ENCODE results near the gene SLC36A4. TPM values are rescaled to one million over a fixed set of nuclear protein-coding genes. Genes with fewer than 3 reads are reported as not detected.

SLC36A4 gene
- total RNA-seq, 4 donors from 2014 or later, result 17.5 to 51.5 (median 30.2) TPM

DNA sequence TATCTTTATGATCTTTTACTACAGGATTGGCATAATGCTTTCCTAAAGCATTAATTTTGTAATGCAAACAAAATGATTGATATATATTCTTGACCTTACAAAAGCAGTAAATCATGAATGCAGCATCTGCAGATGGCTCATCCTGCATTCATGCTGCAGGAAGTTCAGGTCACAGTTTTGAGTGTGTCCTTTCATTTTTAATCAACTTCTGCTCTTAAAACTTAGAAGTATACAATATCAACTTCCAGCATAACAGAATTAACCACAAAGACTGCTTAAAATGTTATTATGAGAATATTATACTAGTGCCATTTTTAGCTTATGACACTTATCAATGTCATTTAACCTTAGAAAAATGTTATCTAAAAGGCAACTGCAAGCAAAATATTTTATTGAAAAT, 54.0 kb downstream of the SLC36A4 start:
- TF ChIP-seq, protein P1, sequence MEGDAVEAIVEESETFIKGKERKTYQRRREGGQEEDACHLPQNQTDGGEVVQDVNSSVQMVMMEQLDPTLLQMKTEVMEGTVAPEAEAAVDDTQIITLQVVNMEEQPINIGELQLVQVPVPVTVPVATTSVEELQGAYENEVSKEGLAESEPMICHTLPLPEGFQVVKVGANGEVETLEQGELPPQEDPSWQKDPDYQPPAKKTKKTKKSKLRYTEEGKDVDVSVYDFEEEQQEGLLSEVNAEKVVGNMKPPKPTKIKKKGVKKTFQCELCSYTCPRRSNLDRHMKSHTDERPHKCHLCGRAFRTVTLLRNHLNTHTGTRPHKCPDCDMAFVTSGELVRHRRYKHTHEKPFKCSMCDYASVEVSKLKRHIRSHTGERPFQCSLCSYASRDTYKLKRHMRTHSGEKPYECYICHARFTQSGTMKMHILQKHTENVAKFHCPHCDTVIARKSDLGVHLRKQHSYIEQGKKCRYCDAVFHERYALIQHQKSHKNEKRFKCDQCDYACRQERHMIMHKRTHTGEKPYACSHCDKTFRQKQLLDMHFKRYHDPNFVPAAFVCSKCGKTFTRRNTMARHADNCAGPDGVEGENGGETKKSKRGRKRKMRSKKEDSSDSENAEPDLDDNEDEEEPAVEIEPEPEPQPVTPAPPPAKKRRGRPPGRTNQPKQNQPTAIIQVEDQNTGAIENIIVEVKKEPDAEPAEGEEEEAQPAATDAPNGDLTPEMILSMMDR (IDR thresholded peaks at IDR 0.05; ENCODE audit: low read depth), result no peak

DNA sequence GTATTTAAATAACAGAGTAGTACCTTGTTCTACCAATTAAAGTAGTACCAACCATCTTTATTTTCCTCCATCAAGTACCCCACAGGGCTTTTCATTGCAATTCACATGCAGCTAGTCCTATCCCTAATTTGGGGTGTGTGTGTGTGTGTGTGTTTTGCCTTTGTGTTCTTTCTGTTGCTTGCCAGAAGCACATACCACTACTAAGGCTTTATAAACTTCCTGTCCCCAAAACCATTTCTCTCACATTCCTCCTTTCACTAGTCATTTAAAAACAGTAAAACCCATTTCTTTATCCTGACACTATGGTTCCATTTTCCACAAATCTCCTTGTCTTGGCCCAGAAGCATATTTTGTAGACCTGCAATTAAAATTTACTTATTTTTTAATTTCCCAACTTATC, 54.6 kb downstream of the SLC36A4 start:
- TF ChIP-seq, protein P1 (IDR thresholded peaks at IDR 0.05; ENCODE audit: low read depth), result no peak

DNA sequence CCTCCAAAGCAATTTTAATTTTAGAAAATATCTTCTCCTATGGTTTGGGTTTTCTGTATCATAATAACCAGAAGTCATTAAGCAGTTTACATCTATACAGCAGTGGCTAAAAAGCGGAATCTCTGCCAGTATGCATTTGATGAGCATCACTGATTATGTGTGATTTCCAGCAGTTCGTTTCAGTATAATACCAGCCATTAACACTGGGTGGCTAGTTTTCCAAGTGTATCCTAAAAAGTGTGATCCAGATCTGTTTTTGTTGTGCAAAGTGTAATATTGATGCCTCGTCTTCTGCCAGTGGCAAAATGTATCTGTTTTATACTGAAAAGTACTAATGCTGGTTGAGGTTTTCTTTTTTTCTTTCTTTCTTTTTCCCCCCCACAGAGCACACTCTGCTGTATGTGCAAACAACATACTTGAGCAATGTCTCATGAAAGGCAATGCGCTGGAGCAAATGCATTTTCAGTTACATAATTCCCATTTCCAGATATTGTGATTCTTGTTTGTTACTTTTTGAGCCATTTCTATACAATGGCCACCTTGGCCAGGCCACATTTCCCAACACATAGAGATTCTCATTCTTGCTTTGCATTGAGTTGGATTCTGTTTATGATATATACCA, 64.2 kb downstream of the SLC36A4 start:
- TF ChIP-seq, protein P1 (IDR thresholded peaks at IDR 0.05; ENCODE audit: low read depth), result no peak

DNA sequence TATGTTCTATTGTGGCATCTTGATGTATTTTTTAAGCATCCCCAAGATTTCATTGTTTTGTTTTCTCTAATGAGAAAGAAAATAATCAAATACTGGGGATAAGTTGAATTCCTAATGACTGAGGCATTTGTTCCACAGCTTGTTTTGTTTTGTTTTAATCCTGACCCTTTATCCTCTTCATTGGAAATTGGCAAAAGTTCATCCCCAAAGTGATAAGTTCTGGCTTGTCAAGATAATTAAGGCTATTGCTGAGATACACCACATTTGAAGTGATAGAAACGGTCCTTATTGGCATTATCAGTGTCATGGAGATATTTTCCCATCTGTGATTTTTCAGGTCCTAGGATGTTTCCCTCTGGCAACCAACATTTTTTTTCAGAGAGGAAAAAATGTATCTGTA, 65.0 kb downstream of the SLC36A4 start:
- TF ChIP-seq, protein P1 (IDR thresholded peaks at IDR 0.05; ENCODE audit: low read depth), result no peak

DNA sequence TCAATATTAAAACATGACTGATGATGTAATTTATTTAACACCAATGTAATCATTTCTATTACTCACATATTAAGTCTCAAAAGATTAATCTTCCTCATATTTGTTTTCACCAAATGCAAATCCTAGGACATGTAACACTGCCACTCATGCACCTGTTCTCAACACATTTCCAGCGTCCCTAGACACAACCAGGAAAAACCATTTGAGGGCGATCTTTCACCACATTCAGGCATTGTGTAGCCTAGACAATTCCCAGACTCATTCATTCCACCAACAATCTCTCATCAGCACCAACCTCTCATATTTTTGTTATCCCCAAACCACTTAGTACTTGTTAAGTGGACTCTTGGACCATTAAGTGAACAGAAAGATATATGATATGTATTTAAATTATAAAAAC, 66.1 kb downstream of the SLC36A4 start:
- TF ChIP-seq, protein P1 (IDR thresholded peaks at IDR 0.05; ENCODE audit: low read depth), result no peak

DNA sequence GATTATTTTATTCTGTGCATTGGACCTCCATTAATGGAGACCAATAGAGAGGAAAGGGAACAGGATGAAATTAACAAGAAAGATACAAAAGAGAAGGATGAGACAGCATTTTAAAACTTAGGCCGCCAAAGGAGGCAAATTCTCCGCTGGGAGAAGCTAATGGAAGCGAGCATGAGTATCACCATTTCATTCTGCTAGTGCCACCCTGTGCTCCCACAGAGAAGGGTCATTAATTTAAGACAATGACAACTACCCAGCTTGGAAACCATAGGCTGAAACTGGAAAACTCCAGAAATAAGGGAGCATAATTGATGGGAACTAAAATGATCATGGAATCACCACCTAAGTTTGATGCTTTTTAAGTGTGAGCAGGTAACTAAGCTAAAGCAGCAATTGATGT, 69.2 kb downstream of the SLC36A4 start:
- TF ChIP-seq, protein P1 (IDR thresholded peaks at IDR 0.05; ENCODE audit: low read depth), result no peak

DNA sequence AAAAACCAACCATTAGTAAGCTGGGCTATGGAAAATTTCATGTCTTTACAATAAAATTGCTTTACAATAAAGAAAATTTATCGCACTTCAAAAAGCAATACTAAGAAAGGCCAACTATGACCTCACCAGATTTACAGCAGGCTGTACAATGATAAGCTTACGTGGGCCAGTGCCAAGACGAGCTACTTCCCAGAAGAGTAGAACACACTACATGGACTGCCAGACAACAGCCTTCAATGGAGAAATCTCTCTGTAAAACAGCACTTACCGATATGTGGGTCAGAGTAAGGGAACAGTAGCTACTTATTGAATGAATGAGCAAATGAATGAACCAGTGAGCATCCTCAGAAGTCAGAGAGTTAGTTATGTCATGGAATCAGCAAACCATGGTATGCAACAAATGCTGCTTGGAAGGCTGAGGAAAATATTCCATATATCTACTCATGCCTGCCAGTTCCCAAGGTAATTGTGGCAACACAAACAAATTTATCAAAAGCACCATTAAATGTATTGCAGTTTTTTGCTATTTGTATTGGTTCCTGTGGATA, 74.4 kb downstream of the SLC36A4 start:
- TF ChIP-seq, protein P1 (IDR thresholded peaks at IDR 0.05; ENCODE audit: low read depth), result no peak

All from subcutaneous adipose tissue (tissue), 4 donors.